Astrocyte (in vitro differentiated cells and primary cell): ENCODE results near the gene TUBA3E. TPM values are rescaled to one million over a fixed set of nuclear protein-coding genes. Genes with fewer than 3 reads are reported as not detected.
A peak's percentile ranks its signal among the peaks of the same experiment; 100 is the strongest.
"Not testable (repeated sequence)": the region's sequence is repeated elsewhere in the genome, so short reads cannot be mapped to it uniquely, and the experiment has no call there.

Source experiments
- DNase-seq: peaks from one replicate; pipeline ENCODE4 v3.0.0-alpha.2; 2010; ENCODE audit warnings: low read depth
- FAIRE-seq: peaks from 2 replicates; lab custom pipeline; 2011; peaks lifted over from hg19 to GRCh38; lab: Jason Lieb, UNC
- H2AFZ ChIP-seq: 2 replicates; pipeline ENCODE4 v1.6.0; 2012; ENCODE audit warnings: low read depth, low read length, inconsistent platforms
- H3K27ac ChIP-seq: 2 replicates; pipeline ENCODE4 v1.5.1; 2011; ENCODE audit warnings: low read depth, low read length, inconsistent platforms
- H3K27me3 ChIP-seq: 2 replicates; pipeline ENCODE4 v1.6.0; 2011; ENCODE audit warnings: low read length, inconsistent platforms; ENCODE audit not compliant: insufficient read depth
- H3K36me3 ChIP-seq: 2 replicates; pipeline ENCODE4 v1.5.1; 2011; ENCODE audit warnings: low read length, inconsistent platforms; ENCODE audit not compliant: insufficient read depth
- H3K4me1 ChIP-seq: 2 replicates; pipeline ENCODE4 v1.5.1; 2011; ENCODE audit warnings: low read length, inconsistent platforms; ENCODE audit not compliant: insufficient read depth
- H3K4me2 ChIP-seq: 2 replicates; pipeline ENCODE4 v1.6.0; 2012; ENCODE audit warnings: low read length, inconsistent platforms
- H3K4me3 ChIP-seq: 2 replicates; pipeline ENCODE4 v1.5.1; 2011; ENCODE audit warnings: low read depth, mild to moderate bottlenecking, low read length, inconsistent platforms; ENCODE audit not compliant: insufficient read depth
- H3K79me2 ChIP-seq: 2 replicates; pipeline ENCODE4 v1.6.0; 2012; ENCODE audit warnings: mild to moderate bottlenecking, low read length, inconsistent platforms; ENCODE audit not compliant: insufficient read depth
- H3K9ac ChIP-seq: 2 replicates; pipeline ENCODE4 v1.6.0; 2012; ENCODE audit warnings: mild to moderate bottlenecking, low read length, inconsistent platforms
- H3K9me3 ChIP-seq: 2 replicates; pipeline ENCODE4 v1.5.1; 2012; ENCODE audit warnings: low read depth, mild to moderate bottlenecking, low read length, inconsistent platforms; ENCODE audit not compliant: insufficient read depth
- H4K20me1 ChIP-seq: 2 replicates; pipeline ENCODE4 v1.6.0; 2012; ENCODE audit warnings: low read length, inconsistent platforms; ENCODE audit not compliant: insufficient read depth
- H3K27ac Mint-ChIP-seq: one replicate; pipeline ENCODE4 v1.8.0; 2021; ENCODE audit warnings: mild to moderate bottlenecking, mixed read lengths; ENCODE audit not compliant: unreplicated experiment
- H3K27me3 Mint-ChIP-seq: one replicate; pipeline ENCODE4 v1.8.0; 2021; ENCODE audit warnings: low read depth, mixed read lengths; ENCODE audit not compliant: unreplicated experiment
- H3K36me3 Mint-ChIP-seq: one replicate; pipeline ENCODE4 v1.8.0; 2021; ENCODE audit warnings: low read depth, mixed read lengths; ENCODE audit not compliant: unreplicated experiment
- H3K4me1 Mint-ChIP-seq: one replicate; pipeline ENCODE4 v1.8.0; 2021; ENCODE audit warnings: low read depth, mixed read lengths; ENCODE audit not compliant: unreplicated experiment
- H3K4me3 Mint-ChIP-seq: one replicate; pipeline ENCODE4 v1.8.0; 2021; ENCODE audit warnings: mild to moderate bottlenecking, moderate library complexity, mixed read lengths; ENCODE audit not compliant: unreplicated experiment
- H3K9me3 Mint-ChIP-seq: one replicate; pipeline ENCODE4 v1.8.0; 2021; ENCODE audit warnings: mild to moderate bottlenecking, mixed read lengths; ENCODE audit not compliant: unreplicated experiment
- EZH2 ChIP-seq: IDR thresholded peaks from 2 replicates; pipeline ENCODE4 v1.6.1; 2012; ENCODE audit warnings: mild to moderate bottlenecking, low read length, inconsistent platforms; ENCODE audit not compliant: insufficient read depth
- total RNA-seq: library from RNA; stranded (reverse); gene quantifications from 2 replicates; pipeline ENCODE4 v1.2.1, GENCODE V29; 2021
- TF ChIP-seq, protein P1 (sequence below): IDR thresholded peaks from 2 replicates; pipeline ENCODE4 v1.5.1; 2011; ENCODE audit warnings: low read depth, mild to moderate bottlenecking, inconsistent platforms, low read length, moderate library complexity; ENCODE audit not compliant: insufficient read depth

TUBA3E gene
- total RNA-seq, 1 donor from 2014 or later: not detected

DNA sequence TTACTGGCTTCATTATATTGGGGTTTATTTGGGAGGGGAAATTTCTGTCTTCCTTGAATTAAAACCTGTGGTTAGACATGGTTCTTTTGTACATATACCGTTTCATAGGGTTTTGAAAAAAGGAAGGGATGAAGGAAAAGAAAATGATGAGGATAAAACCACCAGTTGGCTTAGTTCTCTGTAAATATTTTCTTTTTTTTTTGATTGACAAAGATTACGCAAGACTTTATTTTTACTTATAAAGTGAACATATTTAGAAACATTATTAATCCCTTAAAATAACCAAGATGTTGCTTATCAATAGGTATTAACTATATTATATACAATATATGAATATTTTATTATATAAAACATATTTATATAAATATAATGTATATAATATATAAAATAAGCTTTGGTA, 45.1 kb upstream of the TUBA3E start:
- no peak overlapping the region for H3K9ac ChIP-seq
- Mint-ChIP-seq H3K27me3 (peaks cover 12% of the 10 kb centered on the region), H3K36me3 (no peaks in the 10 kb centered on the region), H3K9me3 (no peaks in the 10 kb centered on the region), H3K4me3 (no peak overlapping the region), H3K4me1 (peaks cover 8% of the 10 kb centered on the region), H3K27ac (no peak overlapping the region)
- FAIRE-seq: no peak
- no peaks in the 10 kb centered on the region for H3K36me3 ChIP-seq
- no peak overlapping the region for H2AFZ ChIP-seq
- H3K27ac ChIP-seq: no peak overlapping the region
- H4K20me1 ChIP-seq: no peaks in the 10 kb centered on the region
- H3K9me3 ChIP-seq: no peaks in the 10 kb centered on the region
- DNase-seq: no peak
- H3K27me3 ChIP-seq: no peaks in the 10 kb centered on the region
- H3K4me3 ChIP-seq: no peak overlapping the region
- H3K4me2 ChIP-seq: no peak overlapping the region
- H3K4me1 ChIP-seq: no peaks in the 10 kb centered on the region
- H3K79me2 ChIP-seq: no peaks in the 10 kb centered on the region
- TF ChIP-seq, protein P1, sequence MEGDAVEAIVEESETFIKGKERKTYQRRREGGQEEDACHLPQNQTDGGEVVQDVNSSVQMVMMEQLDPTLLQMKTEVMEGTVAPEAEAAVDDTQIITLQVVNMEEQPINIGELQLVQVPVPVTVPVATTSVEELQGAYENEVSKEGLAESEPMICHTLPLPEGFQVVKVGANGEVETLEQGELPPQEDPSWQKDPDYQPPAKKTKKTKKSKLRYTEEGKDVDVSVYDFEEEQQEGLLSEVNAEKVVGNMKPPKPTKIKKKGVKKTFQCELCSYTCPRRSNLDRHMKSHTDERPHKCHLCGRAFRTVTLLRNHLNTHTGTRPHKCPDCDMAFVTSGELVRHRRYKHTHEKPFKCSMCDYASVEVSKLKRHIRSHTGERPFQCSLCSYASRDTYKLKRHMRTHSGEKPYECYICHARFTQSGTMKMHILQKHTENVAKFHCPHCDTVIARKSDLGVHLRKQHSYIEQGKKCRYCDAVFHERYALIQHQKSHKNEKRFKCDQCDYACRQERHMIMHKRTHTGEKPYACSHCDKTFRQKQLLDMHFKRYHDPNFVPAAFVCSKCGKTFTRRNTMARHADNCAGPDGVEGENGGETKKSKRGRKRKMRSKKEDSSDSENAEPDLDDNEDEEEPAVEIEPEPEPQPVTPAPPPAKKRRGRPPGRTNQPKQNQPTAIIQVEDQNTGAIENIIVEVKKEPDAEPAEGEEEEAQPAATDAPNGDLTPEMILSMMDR: no peak

DNA sequence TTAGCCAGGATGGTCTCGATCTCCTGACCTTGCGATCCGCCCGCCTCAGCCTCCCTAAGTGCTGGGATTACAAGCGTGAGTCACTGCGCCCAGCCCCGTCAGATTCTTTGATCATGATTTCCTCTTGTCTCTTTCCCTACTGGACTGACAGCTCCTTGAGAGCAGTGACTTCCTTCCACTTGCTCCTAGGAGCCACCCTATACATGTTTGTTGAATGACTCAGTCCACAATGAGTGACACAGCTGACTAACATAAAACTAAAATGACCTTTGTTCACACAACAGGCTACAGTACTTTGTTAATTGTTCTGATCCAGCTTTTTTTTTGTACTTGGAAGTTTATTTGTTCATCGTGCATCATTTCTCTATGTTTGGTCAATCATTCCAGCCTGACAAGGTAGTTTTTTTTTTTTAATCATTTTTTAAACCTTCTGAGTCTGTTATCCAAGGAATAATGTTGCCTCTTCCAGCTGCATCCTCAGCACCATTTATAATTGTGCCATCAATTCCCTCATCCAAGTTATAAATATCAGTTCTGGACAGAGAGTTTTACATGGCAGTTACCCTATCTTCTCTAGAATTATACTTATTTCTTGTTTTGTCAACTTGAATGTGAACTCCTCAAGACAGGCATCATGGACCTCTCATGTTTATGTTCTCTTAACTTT, 42.9 kb upstream of the TUBA3E start:
- H3K4me3 ChIP-seq: no peak overlapping the region
- H3K36me3 ChIP-seq: no peaks in the 10 kb centered on the region
- Mint-ChIP-seq H3K36me3 (no peaks in the 10 kb centered on the region), H3K4me3 (no peak overlapping the region), H3K4me1 (peaks cover 8% of the 10 kb centered on the region), H3K9me3 (no peaks in the 10 kb centered on the region), H3K27ac (peak overlapping the region; percentile 31), H3K27me3 (no peaks in the 10 kb centered on the region)
- H3K27me3 ChIP-seq: no peaks in the 10 kb centered on the region
- FAIRE-seq: no peak
- no peak overlapping the region for H3K9ac ChIP-seq
- no peak for TF ChIP-seq EZH2
- H2AFZ ChIP-seq: no peak overlapping the region
- no peaks in the 10 kb centered on the region for H3K9me3 ChIP-seq
- no peak overlapping the region for H3K4me2 ChIP-seq
- peak; percentile 39 for DNase-seq
- no peaks in the 10 kb centered on the region for H3K79me2 ChIP-seq
- H3K4me1 ChIP-seq: no peaks in the 10 kb centered on the region
- H4K20me1 ChIP-seq: no peaks in the 10 kb centered on the region
- H3K27ac ChIP-seq: no peak overlapping the region

DNA sequence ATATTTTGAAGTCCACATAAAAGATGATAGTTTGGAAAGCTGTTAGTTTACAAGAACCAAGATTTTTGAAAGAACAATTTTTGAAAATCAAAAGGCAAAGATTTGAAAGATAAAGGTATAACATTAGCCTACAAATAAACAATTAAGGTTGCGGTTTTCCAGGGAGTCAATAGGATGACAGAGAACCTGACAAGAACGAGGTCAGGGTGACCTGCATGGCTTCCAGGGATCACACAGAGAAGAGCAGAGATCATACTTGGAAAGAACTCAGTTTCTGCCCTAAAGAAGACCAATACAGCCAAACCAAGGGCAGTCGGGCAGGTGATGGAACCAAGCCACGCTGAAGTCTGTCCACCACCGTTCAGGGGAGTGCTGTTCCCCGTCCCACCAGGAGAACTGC, 41.3 kb upstream of the TUBA3E start:
- H3K27ac ChIP-seq, H3K9ac ChIP-seq, H3K9me3 Mint-ChIP-seq, H3K79me2 ChIP-seq, H3K27me3 Mint-ChIP-seq, H3K4me3 ChIP-seq, H3K36me3 Mint-ChIP-seq, H3K4me1 ChIP-seq, H3K4me3 Mint-ChIP-seq, H3K27me3 ChIP-seq, H3K9me3 ChIP-seq, H3K4me1 Mint-ChIP-seq, H4K20me1 ChIP-seq, FAIRE-seq, H3K36me3 ChIP-seq, H2AFZ ChIP-seq, H3K27ac Mint-ChIP-seq, DNase-seq, H3K4me2 ChIP-seq: not testable (repeated sequence)

DNA sequence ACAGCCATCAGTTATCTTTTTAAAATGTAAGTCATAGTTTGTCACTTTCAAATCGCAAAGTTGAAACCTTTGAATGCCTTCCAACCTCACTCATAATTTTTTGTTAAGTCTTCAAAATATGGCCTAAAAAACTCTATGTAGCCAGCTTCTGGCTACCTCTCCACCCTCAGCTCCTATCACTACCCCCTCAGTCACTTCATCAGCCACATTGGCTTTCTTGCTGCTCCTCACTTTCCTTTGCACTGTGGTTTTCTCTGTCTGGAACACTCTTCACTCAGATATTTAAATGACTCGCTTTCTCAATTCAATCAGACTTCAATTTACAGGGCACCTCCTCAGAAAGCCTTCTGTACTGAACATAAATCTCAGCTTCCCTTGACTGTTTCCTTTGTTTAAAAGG, 34.8 kb upstream of the TUBA3E start:
- not testable (repeated sequence) for H2AFZ ChIP-seq, H3K4me1 Mint-ChIP-seq, DNase-seq, H3K36me3 Mint-ChIP-seq, H3K27me3 ChIP-seq, H3K4me3 Mint-ChIP-seq, H3K36me3 ChIP-seq, H3K9ac ChIP-seq, H3K27ac Mint-ChIP-seq, H3K4me3 ChIP-seq, FAIRE-seq, H3K9me3 ChIP-seq, H3K4me1 ChIP-seq, H3K79me2 ChIP-seq, H3K27ac ChIP-seq, H3K4me2 ChIP-seq, H4K20me1 ChIP-seq, H3K9me3 Mint-ChIP-seq
- H3K27me3 Mint-ChIP-seq: peaks cover 11% of the 10 kb centered on the region
